GM12878 (cell line): ENCODE measurements around the gene SSR1. TPM values are rescaled to one million over a fixed set of nuclear protein-coding genes. Genes with fewer than 3 reads are reported as not detected.

Source experiments
- ATAC-seq: fragments of 200-7000 bp; cut with Tn5 transposase; 3 replicates; pipeline ENCODE4 v1.9.1; 2020; ENCODE audit warnings: mild to moderate bottlenecking, moderate library complexity
- BruUV-seq: library from RNA; stranded (reverse); fragments of 400-500 nt; replicated peaks from 2 replicates; lab custom pipeline; 2021; lab: Mats Ljungman, UMichigan
- CTCF ChIA-PET: fragments of 300-600 bp; sonication (Branson Sonifier 250); formaldehyde crosslinking; extraction: SDS; loops from one replicate; lab custom pipeline; 2021; ENCODE audit warnings: inconsistent platforms; lab: Yijun Ruan, JAX
- POLR2A ChIA-PET: fragments of 350-600 bp; formaldehyde crosslinking; extraction: SDS; loops from one replicate; lab custom pipeline; 2021; ENCODE audit warnings: inconsistent platforms; lab: Charles Lee
- RAD21 ChIA-PET: fragments of 300-600 bp; sonication (Branson Sonifier 250); formaldehyde crosslinking; loops from one replicate; lab custom pipeline; 2023; ENCODE audit warnings: antibody characterized with exemption; ENCODE audit not compliant: unreplicated experiment; lab: Charles Lee
- SMC1A ChIA-PET: fragments of 300-600 bp; sonication (Branson Sonifier 250); formaldehyde crosslinking; loops from one replicate; lab custom pipeline; 2023; ENCODE audit not compliant: unreplicated experiment, uncharacterized antibody; lab: Charles Lee
- DNase-seq: peaks from one replicate; pipeline ENCODE4 v3.0.0-alpha.2; 2011; ENCODE audit warnings: low read depth, low spot score
- FAIRE-seq: peaks from 3 replicates; lab custom pipeline; 2011; peaks lifted over from hg19 to GRCh38; lab: Jason Lieb, UNC
- H2AFZ ChIP-seq: 2 replicates; pipeline ENCODE4 v1.6.0; 2011; ENCODE audit warnings: low read depth, low read length, control low read depth; ENCODE audit not compliant: control insufficient read depth
- H3K27ac ChIP-seq: 2 replicates; pipeline ENCODE4 v1.5.1; 2011; ENCODE audit warnings: control low read depth; ENCODE audit not compliant: control insufficient read depth, insufficient read depth
- H3K27me3 ChIP-seq, 2 experiments: replicated peaks in 1 of 2; 2 replicates each; pipeline versions ENCODE4 v1.6.0 to v1.6.1; 2011; ENCODE audit warnings: low read length in 1 of 2; ENCODE audit not compliant: control insufficient read depth in 2 of 2, insufficient read depth in 2 of 2
- H3K36me3 ChIP-seq, 2 experiments: 2 replicates each; pipeline ENCODE4 v1.5.1; 2011; ENCODE audit warnings: low read length in 1 of 2; ENCODE audit not compliant: control insufficient read depth in 2 of 2, insufficient read depth in 2 of 2
- H3K4me1 ChIP-seq: 2 replicates; pipeline ENCODE4 v1.6.1; 2011; ENCODE audit warnings: mild to moderate bottlenecking, low read length, moderate library complexity, mixed read lengths; ENCODE audit not compliant: control insufficient read depth, insufficient read depth
- H3K4me2 ChIP-seq: 2 replicates; pipeline ENCODE4 v1.6.0; 2011; ENCODE audit warnings: control low read depth; ENCODE audit not compliant: control insufficient read depth, insufficient read depth
- H3K4me3 ChIP-seq: fragments of 200-600 bp; sonication (generic); 2 replicates; pipeline ENCODE4 v1.5.1; 2016
- H3K79me2 ChIP-seq: 2 replicates; pipeline ENCODE4 v1.6.0; 2011; ENCODE audit warnings: low read length; ENCODE audit not compliant: control insufficient read depth, insufficient read depth
- H3K9ac ChIP-seq: 2 replicates; pipeline ENCODE4 v1.8.0; 2011; ENCODE audit warnings: low read length, control low read depth, mixed read lengths; ENCODE audit not compliant: control insufficient read depth, insufficient read depth
- H3K9me3 ChIP-seq: replicated peaks from 3 replicates; pipeline ENCODE4 v1.5.1; 2011; ENCODE audit warnings: mild to moderate bottlenecking, low read length; ENCODE audit not compliant: control insufficient read depth, insufficient read depth
- H4K20me1 ChIP-seq: 2 replicates; pipeline ENCODE4 v1.6.0; 2011; ENCODE audit not compliant: control insufficient read depth, insufficient read depth
- BCL11A ChIP-seq: IDR thresholded peaks from 2 replicates; pipeline ENCODE4 v1.6.1; 2011; ENCODE audit warnings: low read depth, low read length
- CREM ChIP-seq: IDR thresholded peaks from 2 replicates; pipeline ENCODE4 v1.6.1; 2014; ENCODE audit warnings: antibody characterized with exemption, low read depth
- ESRRA ChIP-seq: IDR thresholded peaks from 2 replicates; pipeline ENCODE4 v1.6.1; 2012; ENCODE audit warnings: mild to moderate bottlenecking, low read length, improper control_type of control experiment
- FOXM1 ChIP-seq: IDR thresholded peaks from 2 replicates; pipeline ENCODE4 v1.6.1; 2012; ENCODE audit warnings: low read depth, mild to moderate bottlenecking, inconsistent platforms, low read length, moderate library complexity
- IKZF2 ChIP-seq, 2 experiments: fragments of 450-650 bp; IDR thresholded peaks; 2 replicates each; pipeline ENCODE4 v1.6.1; 2017; ENCODE audit warnings: mild to moderate bottlenecking in 2 of 2, moderate library complexity in 2 of 2
- MXI1 ChIP-seq: fragments of 150-350 bp; IDR thresholded peaks from 2 replicates; pipeline ENCODE4 v1.6.1; 2011; ENCODE audit warnings: low read depth, mild to moderate bottlenecking, inconsistent platforms, low read length, improper control_type of control experiment
- NRF1 ChIP-seq: conservative IDR thresholded peaks from 2 replicates; pipeline ENCODE4 v1.6.1; 2011; ENCODE audit warnings: mild to moderate bottlenecking, low read depth, low read length, improper control_type of control experiment
- ZNF384 ChIP-seq: IDR thresholded peaks from 2 replicates; pipeline ENCODE4 v1.6.1; 2012; ENCODE audit warnings: low read depth, mild to moderate bottlenecking, low read length, improper control_type of control experiment, borderline replicate concordance
- WGBS: methylation state at CpG from one replicate; pipeline ENCODE4 v1.1.6; 2016; ENCODE audit warnings: low lambda C conversion rate; ENCODE audit not compliant: insufficient replicate concordance, insufficient coverage; ENCODE audit errors: missing lambda C conversion rate; 5-methylcytosine and 5-hydroxymethylcytosine counted together
- in situ Hi-C: fragments of 300-500 bp; cut with MboI; formaldehyde crosslinking; loops from 9 replicates; pipeline ENCODE4 v1.14.3; 2018; ENCODE audit warnings: mixed read lengths
- intact Hi-C: fragments of 100-400 bp; cut with micrococcal nuclease; formaldehyde crosslinking; loops from one replicate; pipeline ENCODE4 v1.14.2; 2022; ENCODE audit not compliant: unreplicated experiment
- polyA plus RNA-seq, 11 experiments: library from polyadenylated mRNA; depleted of rRNA in 4 of 11; unstranded in 6 of 11; stranded (reverse) in 5 of 11; fragments of >200 nt; fragmentation: Nextera tagmentation in 4 of 11; fragmentation: Illumina TruSeq in 1 of 11; extraction: Ambion mirVana in 4 of 11; extraction: Trizol in 1 of 11; gene quantifications; 1 replicate in 1 of 11; 2 replicates in 10 of 11; pipeline versions ENCODE4 v1.2.1 to v1.2.3, GENCODE V29; 2011 to 2016; ENCODE audit warnings: inconsistent platforms in 2 of 11, missing spikeins in 2 of 11, low read depth in 1 of 11
- total RNA-seq, 4 experiments: library from RNA; depleted of rRNA in 3 of 4; stranded (reverse); fragments of >200 nt in 3 of 4; fragmentation: Illumina TruSeq in 1 of 4; extraction: Trizol in 1 of 4; gene quantifications; 2 replicates each; pipeline versions ENCODE4 v1.2.1 to v1.2.3, GENCODE V29; 2013 to 2021
- TF ChIP-seq, protein P1 (sequence below): fragments of 450-650 bp; IDR thresholded peaks from 2 replicates; pipeline ENCODE4 v1.6.1; 2016; ENCODE audit warnings: mild to moderate bottlenecking, moderate library complexity, borderline replicate concordance

The SSR1 gene
- total and polyA plus RNA-seq, 10 of the 15 experiments (the other 5 are each of a cell fraction or from before 2014, with no cell fraction given) = 42.0 to 209 (median 128) TPM

DNA sequence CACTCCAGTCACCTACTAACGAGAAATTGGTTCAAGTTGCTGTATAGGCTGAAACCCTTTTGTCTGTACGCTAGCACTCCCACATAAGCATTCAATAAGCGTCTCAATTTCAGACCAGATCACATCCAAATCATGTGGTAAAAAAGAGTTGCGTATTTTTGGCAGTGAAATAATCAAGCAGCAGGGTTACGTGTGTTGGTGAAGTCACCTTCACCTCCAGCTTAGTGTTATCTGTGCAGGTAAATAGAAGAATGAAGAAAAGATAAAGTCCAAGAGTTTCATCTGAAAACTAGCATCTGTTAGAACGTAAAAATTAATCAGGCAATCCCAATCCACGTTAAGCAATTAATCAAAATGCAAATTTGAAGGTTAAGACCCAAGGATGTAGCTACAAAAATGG, 11.3 kb downstream of the SSR1 start (continued):
- TF ChIP-seq, protein P1, sequence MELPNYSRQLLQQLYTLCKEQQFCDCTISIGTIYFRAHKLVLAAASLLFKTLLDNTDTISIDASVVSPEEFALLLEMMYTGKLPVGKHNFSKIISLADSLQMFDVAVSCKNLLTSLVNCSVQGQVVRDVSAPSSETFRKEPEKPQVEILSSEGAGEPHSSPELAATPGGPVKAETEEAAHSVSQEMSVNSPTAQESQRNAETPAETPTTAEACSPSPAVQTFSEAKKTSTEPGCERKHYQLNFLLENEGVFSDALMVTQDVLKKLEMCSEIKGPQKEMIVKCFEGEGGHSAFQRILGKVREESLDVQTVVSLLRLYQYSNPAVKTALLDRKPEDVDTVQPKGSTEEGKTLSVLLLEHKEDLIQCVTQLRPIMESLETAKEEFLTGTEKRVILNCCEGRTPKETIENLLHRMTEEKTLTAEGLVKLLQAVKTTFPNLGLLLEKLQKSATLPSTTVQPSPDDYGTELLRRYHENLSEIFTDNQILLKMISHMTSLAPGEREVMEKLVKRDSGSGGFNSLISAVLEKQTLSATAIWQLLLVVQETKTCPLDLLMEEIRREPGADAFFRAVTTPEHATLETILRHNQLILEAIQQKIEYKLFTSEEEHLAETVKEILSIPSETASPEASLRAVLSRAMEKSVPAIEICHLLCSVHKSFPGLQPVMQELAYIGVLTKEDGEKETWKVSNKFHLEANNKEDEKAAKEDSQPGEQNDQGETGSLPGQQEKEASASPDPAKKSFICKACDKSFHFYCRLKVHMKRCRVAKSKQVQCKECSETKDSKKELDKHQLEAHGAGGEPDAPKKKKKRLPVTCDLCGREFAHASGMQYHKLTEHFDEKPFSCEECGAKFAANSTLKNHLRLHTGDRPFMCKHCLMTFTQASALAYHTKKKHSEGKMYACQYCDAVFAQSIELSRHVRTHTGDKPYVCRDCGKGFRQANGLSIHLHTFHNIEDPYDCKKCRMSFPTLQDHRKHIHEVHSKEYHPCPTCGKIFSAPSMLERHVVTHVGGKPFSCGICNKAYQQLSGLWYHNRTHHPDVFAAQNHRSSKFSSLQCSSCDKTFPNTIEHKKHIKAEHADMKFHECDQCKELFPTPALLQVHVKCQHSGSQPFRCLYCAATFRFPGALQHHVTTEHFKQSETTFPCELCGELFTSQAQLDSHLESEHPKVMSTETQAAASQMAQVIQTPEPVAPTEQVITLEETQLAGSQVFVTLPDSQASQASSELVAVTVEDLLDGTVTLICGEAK = no peak
- TF ChIP-seq MXI1 (no peak), ESRRA (no peak), ZNF384 (no peak)

DNA sequence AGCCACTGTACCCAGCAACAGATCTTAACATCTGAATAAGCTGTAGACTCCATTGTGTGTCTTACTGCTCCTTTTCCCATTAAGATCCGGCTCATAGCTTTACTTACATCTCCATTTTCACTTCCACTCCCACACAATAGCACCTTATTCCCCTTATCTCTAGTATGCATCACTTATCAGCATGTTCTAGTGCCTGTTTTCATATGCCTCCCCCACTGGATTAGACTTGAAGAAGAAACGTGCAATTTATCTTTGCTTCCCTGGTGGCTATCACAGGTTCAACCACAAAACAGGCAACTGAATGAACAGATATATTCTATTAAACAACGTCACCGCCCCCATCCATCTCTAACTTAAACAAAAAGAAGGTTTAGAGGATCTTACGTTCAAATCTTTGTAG, 12.1 kb downstream of the SSR1 start:
- peaks cover 20% of the 10 kb centered on the region for H3K79me2 ChIP-seq
- ChIA-PET CTCF (interaction anchor here (6.1 kb wide), 1 partner anchor 24 kb away, joined by 37 read pairs; no protein-coding TSS in a partner anchor), POLR2A (interaction anchor here (0.5 to 0.6 kb wide), 2 partner anchors 230 to 337 kb away, joined by 3 to 5 read pairs; no protein-coding TSS in a partner anchor), SMC1A (no interaction called here), RAD21 (interaction anchor here (0.6 to 1.4 kb wide), 2 partner anchors 9 to 23 kb away, joined by 5 read pairs; no protein-coding TSS in a partner anchor)
- H3K36me3 ChIP-seq = peaks cover 5 to 55% of the 10 kb centered on the region in 2 experiments
- FAIRE-seq (no peak), DNase-seq (no peak), ATAC-seq (no peak)
- no peak for TF ChIP-seq BCL11A
- TF ChIP-seq FOXM1 = no peak
- no peak for TF ChIP-seq CREM
- TF ChIP-seq IKZF2 (IDR thresholded peaks at IDR 0.05) = no peak
- no peak for TF ChIP-seq NRF1
- H4K20me1 ChIP-seq = no peaks in the 10 kb centered on the region
- H3K4me1 ChIP-seq = no peaks in the 10 kb centered on the region; the same call in 1 of the 2 replicates
- intact Hi-C loops (no loop called here), in situ Hi-C loops (no loop called here)
- over 99% methylated on average over 5 of the region's 5 CpGs for WGBS
- no peak overlapping the region for H3K4me3 ChIP-seq
- H3K4me2 ChIP-seq = no peak overlapping the region
- H2AFZ ChIP-seq = no peak overlapping the region
- no peak overlapping the region for H3K9ac ChIP-seq
- H3K27ac ChIP-seq = no peak overlapping the region
- H3K9me3 ChIP-seq = no peaks in the 10 kb centered on the region
- no peaks in the 10 kb centered on the region for H3K27me3 ChIP-seq
- BruUV-seq = no TSS peak
